22Rv1 (cell line): ENCODE measurements around the gene EIF4E2.

Source experiments
- H3K27ac ChIP-seq: fragments of 450-650 bp; 2 replicates; pipeline ENCODE4 v1.5.1; 2017
- CTCF ChIP-seq: fragments of 450-650 bp; IDR thresholded peaks from 2 replicates; pipeline ENCODE4 v1.5.1; 2017; ENCODE audit warnings: mild to moderate bottlenecking
- ZFX ChIP-seq: fragments of 450-650 bp; IDR thresholded peaks from 2 replicates; pipeline ENCODE4 v1.6.1; 2017; ENCODE audit warnings: antibody characterized with exemption, borderline replicate concordance

The EIF4E2 gene

GRCh38 chr2:232592772-232593395 lies 42.4 kb downstream of the EIF4E2 start:
- TF ChIP-seq ZFX (no peak), CTCF (no peak)
- H3K27ac ChIP-seq, result peak overlapping the region; percentile 25; the same call in 1 of the 2 replicates

GRCh38 chr2:232593982-232594381 lies 43.5 kb downstream of the EIF4E2 start:
- TF ChIP-seq CTCF (no peak), ZFX (no peak)
- H3K27ac ChIP-seq, result no peak overlapping the region

GRCh38 chr2:232597362-232598079 lies 47.0 kb downstream of the EIF4E2 start:
- no peak overlapping the region for H3K27ac ChIP-seq
- no peak for TF ChIP-seq CTCF
- TF ChIP-seq ZFX, result no peak

- TF ChIP-seq CTCF (no peak), ZFX (no peak)
- H3K27ac ChIP-seq, result no peak overlapping the region
These were observed 47.8 kb downstream of the EIF4E2 start for GRCh38 chr2:232598293-232598692.

- H3K27ac ChIP-seq, result no peak overlapping the region
- no peak for TF ChIP-seq ZFX
- no peak for TF ChIP-seq CTCF
These were observed 49.7 kb downstream of the EIF4E2 start for GRCh38 chr2:232600053-232600773.

GRCh38 chr2:232603283-232603682 lies 52.8 kb downstream of the EIF4E2 start:
- H3K27ac ChIP-seq, result no peak overlapping the region
- TF ChIP-seq ZFX (no peak), CTCF (no peak)

- TF ChIP-seq ZFX (no peak), CTCF (no peak)
- no peak overlapping the region for H3K27ac ChIP-seq
These were observed 54.0 kb downstream of the EIF4E2 start for GRCh38 chr2:232604535-232604934.
